ENCODE data around the gene TUBB4A.

- TF ChIP-seq SIN3B (IDR thresholded peaks at IDR 0.05; ENCODE audit: low read depth) (no peak), KDM1A (IDR thresholded peaks at IDR 0.05) (no peak), NR4A1 (CRISPR knock-in tag; IDR thresholded peaks at IDR 0.05) (no peak), NR4A1 (tag; IDR thresholded peaks at IDR 0.05) (no peak), RAD21 (CRISPR knock-in tag; conservative IDR thresholded peaks at IDR 0.05 in 1 of 2, IDR thresholded peaks at IDR 0.05 in 1 of 2) (no peak), REST (IDR thresholded peaks at IDR 0.05; ENCODE audit: borderline replicate concordance) (no peak), REST (CRISPR knock-in tag; IDR thresholded peaks at IDR 0.05; ENCODE audit: low read depth) (no peak), KAT2B (IDR thresholded peaks at IDR 0.05; ENCODE audit: low read depth, low read length) (no peak), ZNF232 (CRISPR knock-in tag; IDR thresholded peaks at IDR 0.05) (no peak), CTCF (IDR thresholded peaks at IDR 0.05 in 2 of 3, conservative IDR thresholded peaks at IDR 0.05 in 1 of 3; ENCODE audit: insufficient read depth in 2 of 3, low read depth in 1 of 3, low read length in 3 of 3) (no peak), MITF (IDR thresholded peaks at IDR 0.05) (no peak), SMC3 (conservative IDR thresholded peaks at IDR 0.05; ENCODE audit: insufficient read depth, low read depth, low read length) (no peak)
These were observed 22.2 kb upstream of the TUBB4A start for GRCh38 chr19:6524311-6524710.
